HuH-7 (cell line): ENCODE results near the gene ITGB4.

ENCODE experiments used
- DNase-seq: peaks from one replicate; pipeline ENCODE4 v3.0.0; 2011; ENCODE audit warnings: low spot score

The ITGB4 gene

DNA sequence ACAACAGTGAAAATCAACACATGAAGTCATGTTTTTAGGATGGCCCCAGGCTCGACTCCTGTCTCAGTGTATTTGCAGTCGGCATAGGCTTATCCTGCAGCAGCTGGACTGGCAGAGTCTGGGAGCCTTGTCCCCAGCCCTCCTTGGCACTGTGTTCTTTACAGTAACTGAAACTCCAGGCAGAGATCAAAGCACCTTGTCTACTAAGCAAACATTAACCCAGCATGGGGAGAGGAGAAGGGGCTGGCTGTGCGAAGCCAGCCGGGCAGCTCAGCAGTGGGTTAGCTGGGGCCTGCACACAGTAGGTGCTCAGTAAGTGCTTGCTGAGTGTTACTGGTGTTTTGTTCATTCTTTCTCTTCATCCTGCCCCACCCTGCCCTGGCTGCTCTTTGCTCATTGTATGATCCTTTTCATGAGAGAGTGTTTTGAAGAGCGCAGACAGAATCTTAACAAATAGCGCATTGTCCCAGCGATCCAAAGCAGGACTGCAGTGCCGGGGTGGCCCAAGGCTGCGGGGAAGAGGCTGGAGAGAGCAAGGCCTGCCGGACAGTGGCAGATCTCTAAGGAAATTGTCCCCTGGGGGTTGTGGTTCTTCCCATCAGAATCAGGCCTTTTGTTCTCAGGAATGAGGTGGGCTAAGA, 23.5 kb upstream of the ITGB4 start:
- DNase-seq, result no peak

GRCh38 chr17:75698659-75699058, 22.6 kb upstream of the ITGB4 start:
- no peak for DNase-seq

GRCh38 chr17:75701288-75701687, 20.0 kb upstream of the ITGB4 start:
- DNase-seq, result no peak

DNA sequence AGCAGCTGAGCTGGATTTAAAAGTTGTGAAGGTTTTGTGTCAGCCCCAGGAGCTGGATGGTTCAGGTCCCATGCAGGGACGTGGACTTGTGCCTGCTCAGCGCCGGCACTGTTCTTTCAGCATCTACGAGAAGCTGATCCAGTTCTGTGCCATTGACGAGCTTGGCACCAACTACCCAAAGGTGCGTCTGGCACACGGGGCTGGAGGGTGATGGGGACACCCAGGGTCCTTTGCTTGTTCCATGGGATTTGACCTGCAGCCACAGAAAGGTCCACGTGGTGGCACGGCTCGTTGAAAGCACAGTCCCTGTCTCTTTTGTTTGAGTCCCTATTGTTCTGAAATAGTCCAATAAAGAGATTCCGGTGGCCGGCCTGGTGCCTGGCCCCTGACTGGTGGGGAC, 18.1 kb upstream of the ITGB4 start:
- DNase-seq, result no peak

GRCh38 chr17:75703591-75703990, 17.7 kb upstream of the ITGB4 start:
- no peak for DNase-seq

DNA sequence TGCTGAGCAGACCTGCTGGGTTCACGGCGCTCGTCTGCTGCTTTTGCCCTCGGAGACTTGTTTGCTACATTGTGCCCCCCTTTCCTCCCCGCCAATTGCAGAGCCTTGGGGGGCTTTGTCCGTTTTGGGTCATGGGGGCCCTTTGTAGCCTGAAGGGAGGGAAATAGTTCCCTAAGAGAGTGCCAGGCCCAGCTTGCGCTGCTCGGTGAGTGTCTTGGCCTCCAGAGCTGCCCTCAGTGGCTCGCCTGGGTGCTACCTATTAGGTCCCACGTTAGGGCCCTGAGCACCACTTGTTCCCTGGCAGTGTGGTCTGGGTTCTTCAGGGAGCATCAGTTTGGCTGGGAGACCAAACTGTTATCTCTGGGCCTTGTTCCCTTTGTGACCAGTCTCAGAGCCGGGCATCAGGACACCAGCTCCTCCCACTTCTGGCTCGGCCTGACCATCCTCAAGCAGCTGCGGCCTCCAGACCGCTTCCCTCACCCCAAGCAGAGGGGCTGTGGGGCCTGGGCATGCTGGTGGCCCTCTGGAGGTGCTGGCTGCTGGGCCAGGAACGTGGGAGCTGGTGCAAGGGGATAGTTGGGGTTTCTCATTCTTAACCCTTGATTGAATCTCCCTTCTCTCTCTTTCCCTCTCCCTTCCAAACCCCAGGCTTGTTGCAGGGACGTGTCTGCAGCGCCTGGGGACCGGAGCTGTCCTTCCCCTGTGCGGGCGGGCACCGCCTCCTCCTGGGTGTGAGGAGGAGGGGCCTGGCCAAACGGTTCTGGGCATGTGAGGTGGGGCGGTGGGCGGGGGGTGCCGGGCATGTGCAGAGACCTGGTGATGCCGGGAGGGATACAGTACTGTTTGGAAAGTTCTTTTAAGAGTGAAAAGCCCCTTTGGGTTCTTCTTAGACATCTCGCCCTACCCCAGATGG, 16.0 kb upstream of the ITGB4 start:
- DNase-seq, result no peak

DNA sequence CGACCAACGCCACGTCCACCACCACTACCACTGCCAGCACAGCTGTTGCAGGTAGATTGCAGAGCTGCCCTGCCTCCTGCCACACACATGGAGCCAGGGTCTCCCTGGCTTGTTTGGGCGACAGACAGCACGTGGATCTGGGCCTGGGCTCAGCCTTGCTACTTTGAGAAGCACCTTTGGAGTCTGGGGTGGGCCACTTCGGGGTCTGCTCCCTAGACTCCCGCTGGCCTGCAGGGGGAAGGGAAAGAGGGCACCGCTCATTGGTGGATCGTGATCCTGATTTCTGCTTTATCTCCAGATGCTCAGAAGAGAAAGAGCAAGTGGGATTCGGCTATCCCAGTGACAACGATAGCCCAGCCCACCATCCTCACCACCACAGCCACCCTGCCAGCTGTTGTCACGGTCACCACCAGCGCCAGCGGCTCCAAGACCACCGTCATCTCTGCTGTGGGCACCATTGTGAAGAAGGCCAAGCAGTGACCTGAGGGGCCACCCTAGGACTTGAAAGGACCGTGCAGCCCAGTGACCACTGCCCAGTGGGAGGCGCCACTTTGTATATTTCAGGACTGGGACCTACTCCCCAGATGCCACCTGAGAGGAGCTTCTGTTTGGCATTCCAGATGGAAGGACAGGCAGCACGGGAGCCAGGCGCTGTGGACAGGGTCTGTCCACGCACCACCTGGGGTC, 15.1 kb upstream of the ITGB4 start:
- DNase-seq, result no peak

DNA sequence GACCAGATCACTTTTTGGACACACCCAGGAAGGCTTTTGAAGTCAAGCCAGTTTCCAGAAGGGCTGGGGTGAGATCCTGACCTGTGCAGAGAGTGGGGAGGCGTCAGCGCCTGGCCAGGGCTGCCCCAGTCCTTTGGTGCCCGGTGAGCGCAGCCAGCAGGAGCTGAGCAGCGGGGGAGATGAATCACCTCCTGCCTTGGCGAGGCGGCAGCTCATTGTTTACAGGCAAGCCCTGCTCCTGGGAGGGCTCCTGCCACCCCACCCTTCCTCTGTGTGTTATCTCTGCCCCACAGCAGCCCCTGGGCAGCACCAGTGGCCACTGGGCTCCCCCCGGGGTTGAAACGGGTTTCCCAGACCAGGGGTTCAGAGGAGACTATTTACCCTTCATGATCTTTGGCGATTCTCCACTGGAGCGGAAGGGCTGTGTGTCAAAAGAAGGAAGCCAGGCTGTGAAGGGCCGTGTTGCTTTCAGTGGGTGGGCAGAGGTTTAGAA, 14.1 kb upstream of the ITGB4 start:
- DNase-seq, result no peak

- no peak for DNase-seq
Observed at GRCh38 chr17:75712446-75712845, 8.8 kb upstream of the ITGB4 start.

DNA sequence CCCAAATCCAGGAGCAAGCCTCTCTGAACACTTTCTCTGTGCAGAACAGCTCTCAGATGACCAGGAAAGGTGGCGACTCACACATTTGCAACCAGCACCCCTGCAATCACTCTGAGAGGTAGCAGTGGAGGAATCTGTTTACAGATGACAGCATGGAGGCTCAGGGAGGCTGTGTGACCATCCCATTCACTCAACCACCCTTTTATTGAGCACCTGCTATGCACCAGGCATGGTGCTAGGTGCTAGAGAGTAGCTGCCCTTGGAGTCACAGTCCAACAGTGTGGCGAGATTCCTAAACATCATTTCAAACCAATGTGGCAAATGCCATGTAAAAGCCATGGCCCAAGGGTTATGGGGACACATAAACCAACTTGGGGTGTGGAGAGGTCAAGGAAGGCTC, 1.5 kb upstream of the ITGB4 start:
- DNase-seq, result no peak

DNA sequence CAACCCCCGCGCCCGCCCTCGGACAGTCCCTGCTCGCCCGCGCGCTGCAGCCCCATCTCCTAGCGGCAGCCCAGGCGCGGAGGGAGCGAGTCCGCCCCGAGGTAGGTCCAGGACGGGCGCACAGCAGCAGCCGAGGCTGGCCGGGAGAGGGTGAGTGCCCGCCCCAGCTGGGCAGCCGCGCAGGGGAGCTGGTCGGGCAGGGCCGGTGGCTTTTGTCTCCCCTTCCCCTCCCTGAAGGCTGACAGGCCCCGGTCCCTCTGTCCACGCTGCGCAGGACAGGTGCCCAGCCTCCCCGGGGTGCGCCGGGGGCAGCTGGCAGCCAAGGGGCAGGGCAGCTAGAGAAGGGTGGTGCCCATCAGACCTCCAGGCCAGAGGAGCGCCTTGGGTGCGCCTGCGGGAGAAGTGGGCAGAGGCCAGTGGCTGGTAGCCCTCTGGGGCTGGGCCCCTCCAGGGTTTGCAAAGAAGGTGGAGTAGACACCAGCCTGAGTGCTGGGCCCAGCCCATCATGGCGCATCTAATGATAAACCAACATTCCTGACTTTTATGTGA, 278 bp downstream of the ITGB4 start:
- DNase-seq, result no peak

DNA sequence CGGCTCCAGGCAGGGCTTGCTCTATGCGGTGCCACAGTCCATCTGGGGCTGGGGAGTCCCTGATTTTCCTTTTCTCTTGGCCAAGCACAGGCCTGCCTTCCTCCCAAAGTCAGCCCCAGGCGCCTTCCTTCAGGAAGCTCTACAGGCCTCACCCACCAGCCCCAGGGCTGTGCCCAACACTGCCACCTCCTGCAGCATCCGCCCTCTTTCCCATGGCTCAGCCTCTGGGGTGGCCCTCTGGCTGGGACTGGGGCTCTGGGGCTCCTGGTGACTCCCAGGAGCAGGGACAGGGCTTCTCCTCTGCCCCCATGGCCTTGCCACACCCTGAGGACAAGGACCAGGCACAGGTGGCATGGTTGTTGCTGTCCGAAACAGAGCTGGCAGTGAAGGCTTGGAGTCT, 817 bp downstream of the ITGB4 start:
- no peak for DNase-seq

DNA sequence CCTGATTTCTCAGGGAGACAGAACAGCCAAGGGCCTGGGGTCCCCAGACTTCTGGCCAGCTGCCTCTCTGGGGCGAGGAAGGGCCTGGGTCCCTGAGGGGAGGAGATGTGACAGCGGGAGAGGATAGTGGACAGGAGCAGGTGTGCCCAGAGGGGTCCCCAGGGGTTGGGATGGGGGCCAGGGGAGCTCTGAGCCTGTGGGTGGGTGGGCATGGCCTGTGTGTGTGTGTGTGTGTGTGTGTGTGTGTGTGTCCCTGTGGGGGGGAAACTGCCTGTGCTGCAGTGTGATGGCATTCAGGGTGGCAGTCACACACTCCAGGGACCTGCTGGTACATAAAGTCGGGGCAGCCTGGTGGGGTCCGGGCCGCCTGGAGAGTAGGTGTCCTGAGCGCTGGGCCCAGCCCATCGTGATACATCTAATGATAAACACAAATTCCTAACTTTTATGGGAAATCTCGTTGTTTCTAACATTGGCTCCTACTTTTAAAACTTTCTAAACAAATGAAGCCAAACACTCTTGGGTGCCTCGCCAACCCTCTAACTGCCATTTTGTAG, 1.4 kb downstream of the ITGB4 start:
- DNase-seq, result no peak

- no peak for DNase-seq
Observed at GRCh38 chr17:75723171-75723930, 2.1 kb downstream of the ITGB4 start.

DNA sequence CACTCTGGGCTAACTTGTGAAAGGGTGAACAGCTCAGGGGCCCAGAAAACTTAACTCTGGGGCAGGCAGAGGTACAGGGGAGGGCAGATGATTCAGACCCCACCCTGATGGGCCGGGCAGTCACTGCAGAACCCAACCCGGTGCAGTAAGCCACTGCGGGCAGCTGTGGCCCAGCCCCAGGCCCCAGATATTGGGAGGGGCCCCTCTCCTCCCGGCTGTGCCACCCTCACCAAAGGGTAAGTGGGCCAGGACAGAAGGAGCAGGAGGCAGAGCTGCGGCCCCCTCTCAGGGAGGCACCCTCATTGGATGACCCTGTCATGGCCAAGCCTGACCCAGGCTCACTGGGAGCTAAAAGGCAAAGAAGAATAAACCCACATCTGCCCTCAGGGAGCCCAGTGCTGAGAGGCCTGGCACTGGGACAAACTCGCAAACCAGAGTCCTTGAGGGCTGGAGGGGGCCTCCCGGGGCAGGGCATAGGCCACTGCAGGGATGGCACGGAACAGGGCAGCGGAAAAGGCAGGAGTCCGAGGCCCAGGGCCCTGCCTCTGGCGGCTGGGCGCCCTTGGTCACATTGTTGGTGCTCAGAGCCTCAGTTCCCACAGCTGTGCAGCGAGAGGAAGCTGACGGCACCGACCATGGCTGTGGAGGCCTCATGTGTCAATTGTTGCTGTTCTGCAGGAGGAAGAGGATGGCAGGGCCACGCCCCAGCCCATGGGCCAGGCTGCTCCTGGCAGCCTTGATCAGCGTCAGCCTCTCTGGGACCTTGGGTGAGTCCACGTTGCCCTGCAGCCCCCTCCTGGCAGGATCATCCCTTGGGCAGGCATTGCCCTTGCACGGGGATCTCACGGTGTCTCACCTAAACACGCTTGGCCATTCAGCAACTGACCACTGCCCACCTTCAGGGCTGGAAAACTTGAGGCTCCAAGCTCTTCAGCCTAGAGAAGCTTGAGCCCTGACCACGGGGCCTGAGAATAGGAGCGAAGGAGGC, 3.1 kb downstream of the ITGB4 start:
- DNase-seq, result no peak

- no peak for DNase-seq
Observed at GRCh38 chr17:75725504-75725903, 4.2 kb downstream of the ITGB4 start.

DNA sequence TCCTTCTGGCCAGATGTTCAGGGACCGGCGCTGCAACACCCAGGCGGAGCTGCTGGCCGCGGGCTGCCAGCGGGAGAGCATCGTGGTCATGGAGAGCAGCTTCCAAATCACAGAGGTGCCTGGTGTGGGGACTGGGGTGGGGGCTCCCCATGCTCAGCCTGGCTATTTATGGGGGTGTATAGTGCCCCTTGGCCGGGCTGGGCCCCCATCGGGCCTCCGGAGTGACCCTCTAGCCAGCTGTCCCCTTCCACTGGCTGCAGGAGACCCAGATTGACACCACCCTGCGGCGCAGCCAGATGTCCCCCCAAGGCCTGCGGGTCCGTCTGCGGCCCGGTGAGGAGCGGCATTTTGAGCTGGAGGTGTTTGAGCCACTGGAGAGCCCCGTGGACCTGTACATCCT, 6.1 kb downstream of the ITGB4 start:
- no peak for DNase-seq

DNA sequence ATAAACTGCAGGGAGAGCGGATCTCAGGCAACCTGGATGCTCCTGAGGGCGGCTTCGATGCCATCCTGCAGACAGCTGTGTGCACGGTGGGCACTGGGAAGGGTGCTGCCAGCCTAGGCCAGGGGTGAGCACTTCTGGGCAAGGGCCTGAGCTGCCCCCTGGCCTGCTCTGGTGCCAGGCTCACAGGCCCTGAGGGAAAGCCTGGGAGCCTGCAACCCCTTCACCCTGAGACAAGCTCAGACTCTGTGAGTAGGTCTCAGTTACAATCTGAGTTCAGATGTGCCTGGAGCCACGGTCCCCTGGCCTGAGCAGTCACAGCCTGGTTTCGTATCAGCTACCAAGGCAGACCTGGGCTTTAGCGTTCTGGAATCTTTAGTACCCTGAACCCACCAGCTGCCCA, 8.1 kb downstream of the ITGB4 start:
- no peak for DNase-seq

DNA sequence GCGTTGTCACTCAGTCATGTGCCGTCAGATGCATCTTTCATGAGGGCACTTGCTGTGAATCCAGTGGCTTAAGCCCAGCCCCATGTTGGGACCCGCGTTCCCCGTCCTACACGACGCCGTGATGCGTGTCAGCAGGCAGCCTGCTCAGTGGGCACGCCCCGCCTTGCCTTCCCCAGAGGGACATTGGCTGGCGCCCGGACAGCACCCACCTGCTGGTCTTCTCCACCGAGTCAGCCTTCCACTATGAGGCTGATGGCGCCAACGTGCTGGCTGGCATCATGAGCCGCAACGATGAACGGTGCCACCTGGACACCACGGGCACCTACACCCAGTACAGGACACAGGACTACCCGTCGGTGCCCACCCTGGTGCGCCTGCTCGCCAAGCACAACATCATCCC, 8.8 kb downstream of the ITGB4 start:
- DNase-seq, result no peak

DNA sequence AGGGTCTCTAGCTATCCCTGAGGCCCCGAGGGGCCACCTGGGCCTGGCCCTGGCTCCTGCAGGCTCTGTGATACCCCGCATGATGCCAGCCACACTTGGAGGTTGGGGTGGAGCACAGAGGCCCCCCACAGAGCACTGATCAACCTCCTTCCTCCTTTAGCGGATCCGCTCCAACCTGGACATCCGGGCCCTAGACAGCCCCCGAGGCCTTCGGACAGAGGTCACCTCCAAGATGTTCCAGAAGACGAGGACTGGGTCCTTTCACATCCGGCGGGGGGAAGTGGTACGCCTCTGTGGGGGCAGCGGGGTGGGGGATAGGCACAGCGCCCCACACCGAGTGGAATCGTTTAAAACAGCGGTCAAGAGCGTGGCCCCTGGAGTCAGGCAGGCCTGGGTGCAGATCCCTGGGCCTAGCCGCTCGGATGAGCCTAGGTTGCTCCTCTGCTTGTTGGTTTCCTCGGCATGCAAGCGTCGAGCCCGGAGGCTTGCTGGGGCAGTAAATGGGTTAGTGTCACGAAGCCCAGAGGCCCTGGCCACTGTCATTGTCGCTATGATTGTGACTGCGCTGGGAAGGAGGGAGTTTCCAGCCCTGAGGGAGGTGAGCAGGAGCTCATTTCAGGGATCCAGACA, 9.9 kb downstream of the ITGB4 start:
- DNase-seq, result no peak
